IPS DF 4.7 (cell line): Measurements from ENCODE around the gene SUGP2.

Experiments used
- DNase-seq: peaks from one replicate; pipeline ENCODE4 v3.0.0-alpha.2; 2013; ENCODE audit warnings: low spot score; ENCODE audit errors: extremely low read depth

Gene SUGP2

GRCh38 chr19:19033426-19034203 lies at the start of gene SUGP2, which contains the start of gene ARMC6:
Gene SUGP2 (minus strand): TSS chr19:19033517. CDS start chr19:19031071, 2,446 bp downstream.
Gene ARMC6 (plus strand): TSS chr19:19033603. CDS start chr19:19034210, 607 bp downstream.
- DNase-seq = no peak

DNA sequence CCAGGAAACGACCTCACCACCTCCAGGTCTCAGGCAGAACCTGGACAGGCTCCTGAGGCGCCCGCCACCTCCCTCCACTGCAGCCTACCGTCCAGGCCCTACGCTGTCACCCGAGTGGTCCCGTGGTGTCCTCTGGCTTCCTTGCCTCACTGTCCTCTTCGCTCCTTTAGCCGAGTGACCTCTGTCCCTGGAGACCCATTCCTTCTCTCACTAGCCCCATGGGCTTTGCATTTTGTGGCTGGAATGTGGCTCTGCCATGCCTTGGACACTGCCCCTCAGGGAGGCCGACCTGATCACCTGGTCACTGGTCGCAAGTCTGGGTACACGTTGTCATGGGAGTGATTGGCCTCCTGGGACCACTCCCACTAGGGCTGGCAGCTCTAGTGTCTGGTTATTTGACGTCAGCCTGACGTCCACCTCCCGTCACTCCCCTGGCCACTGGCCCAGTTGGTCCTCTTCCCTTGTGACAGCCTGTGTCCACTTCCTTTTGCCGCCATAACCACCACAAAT lies 48.4 kb upstream of the SUGP2 start:
- no peak for DNase-seq

- no peak for DNase-seq
Measured at GRCh38 chr19:19079571-19079970, 46.3 kb upstream of the SUGP2 start.

GRCh38 chr19:19078801-19079200 lies 45.5 kb upstream of the SUGP2 start:
- no peak for DNase-seq

GRCh38 chr19:19077103-19077502 lies 43.8 kb upstream of the SUGP2 start:
- DNase-seq = no peak

- no peak for DNase-seq
Measured at GRCh38 chr19:19076476-19076875, 43.2 kb upstream of the SUGP2 start.

- no peak for DNase-seq
Measured at GRCh38 chr19:19075126-19075525, 41.8 kb upstream of the SUGP2 start.

DNA sequence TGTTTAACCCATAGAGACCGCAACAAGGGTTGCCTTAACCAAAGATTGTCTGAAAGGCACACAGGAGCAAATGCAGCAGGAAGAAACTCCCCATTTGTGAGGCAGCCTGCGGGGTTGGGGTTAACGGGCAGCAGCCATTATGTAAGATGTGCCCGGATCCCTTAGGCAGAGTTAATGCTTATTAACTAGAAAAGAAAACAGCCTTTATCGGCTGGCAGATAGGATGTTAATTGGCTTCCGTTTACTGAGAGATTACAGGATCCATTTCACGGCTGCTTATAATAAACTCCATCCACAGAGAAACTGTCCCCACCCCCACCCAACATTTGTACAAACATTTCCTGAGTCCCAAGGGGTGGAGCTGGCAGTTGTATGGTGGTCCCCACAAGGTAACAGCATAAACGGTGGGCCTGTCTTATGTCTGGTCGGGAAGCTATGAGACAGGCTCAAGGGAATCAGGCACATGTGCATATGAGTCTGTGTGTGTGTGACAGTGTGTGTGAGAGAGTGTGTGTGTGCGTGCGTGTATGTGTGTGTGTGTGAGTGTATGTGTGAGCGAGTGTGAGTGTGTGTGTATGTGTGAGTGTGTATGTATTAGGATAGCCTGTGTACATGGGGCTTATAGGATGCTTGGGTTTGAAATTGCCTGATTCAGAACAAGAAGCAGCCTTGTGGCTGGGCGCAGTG lies 41.0 kb upstream of the SUGP2 start:
- DNase-seq = no peak

- no peak for DNase-seq
Measured at GRCh38 chr19:19071897-19072296, 38.6 kb upstream of the SUGP2 start.

GRCh38 chr19:19068659-19069654 lies 35.6 kb upstream of the SUGP2 start:
- DNase-seq = no peak

DNA sequence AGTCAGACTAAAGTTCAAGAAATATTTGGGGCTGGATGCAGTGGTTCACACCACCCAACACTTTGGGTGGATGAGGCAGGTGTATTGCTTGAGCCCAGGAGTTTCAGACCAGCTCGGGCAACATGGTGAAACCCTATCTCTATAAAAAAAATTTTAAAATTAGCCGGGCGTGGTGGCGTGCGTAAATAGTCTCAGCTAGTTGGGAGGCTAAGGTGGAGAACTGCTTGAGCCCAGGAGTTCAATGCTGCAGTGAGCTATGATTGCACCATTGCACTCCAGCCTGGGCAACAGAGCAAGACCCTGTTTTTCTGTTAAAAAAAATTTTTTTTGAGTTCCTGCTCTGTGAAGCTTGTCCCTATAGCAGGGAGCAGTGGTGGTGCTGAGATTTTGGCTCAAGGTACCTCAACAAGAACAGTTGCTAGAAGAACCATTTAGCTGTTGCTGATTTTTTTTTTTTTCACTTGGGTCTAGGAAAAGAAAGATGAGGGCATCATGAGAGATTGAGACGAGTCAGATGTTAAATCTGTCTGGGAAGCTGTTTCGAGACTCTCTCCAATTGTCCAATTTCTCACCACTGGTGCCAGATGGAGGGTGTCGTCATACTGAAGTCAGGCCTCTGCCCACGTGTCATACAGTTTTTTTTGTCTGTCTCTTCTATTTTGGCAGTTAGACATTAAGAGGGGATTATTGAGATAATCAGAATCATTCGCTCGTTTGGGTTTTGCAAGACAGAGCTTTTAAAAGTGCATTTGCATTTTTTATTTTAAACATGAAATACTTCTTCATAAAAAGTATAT lies 34.2 kb upstream of the SUGP2 start:
- DNase-seq = no peak

DNA sequence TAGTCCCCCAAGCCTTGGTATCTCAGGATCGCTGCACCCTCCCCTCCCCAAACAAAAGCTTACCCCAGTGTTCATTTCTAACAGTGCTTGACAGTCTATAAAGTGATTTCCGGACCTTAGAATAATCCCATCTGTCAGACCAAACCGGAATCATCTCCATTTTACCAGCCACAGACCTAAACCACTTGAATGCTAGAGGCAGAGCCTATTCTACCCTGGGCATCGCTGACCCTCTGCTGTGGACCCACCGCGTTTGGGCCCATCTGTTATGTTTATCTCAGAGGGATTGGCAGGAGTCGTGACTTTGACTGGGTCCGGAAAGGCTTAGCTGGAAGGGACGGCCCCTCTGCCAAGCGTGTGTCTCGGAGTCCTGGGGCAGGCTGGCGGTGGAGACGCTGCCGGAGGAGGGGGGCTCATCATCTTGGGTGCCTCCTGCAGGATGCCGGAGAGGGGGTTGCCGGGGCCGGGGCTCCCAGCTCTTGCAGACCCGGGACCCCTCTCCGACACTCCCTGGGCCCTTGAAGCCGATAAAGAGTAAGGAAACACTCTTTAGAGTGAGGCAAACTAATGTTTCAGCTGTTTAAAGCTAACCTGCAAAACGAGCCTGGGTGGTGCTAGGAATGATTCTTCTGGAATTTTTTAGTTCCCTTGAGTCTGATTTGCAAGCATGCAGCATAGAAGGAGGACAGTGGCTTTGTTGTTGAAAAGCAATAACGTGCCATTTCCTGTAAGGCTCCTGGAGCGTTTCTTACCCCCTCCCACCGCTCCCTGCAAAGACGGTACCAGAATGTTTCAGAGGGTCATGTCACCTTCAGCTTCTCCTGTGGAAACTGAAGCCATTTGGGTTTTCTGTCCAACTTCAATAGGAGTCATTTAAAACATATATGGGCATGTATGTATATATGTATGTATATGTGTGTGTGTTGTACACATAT lies 31.8 kb upstream of the SUGP2 start:
- DNase-seq = no peak

GRCh38 chr19:19064098-19064722 lies 30.9 kb upstream of the SUGP2 start:
- DNase-seq = no peak

DNA sequence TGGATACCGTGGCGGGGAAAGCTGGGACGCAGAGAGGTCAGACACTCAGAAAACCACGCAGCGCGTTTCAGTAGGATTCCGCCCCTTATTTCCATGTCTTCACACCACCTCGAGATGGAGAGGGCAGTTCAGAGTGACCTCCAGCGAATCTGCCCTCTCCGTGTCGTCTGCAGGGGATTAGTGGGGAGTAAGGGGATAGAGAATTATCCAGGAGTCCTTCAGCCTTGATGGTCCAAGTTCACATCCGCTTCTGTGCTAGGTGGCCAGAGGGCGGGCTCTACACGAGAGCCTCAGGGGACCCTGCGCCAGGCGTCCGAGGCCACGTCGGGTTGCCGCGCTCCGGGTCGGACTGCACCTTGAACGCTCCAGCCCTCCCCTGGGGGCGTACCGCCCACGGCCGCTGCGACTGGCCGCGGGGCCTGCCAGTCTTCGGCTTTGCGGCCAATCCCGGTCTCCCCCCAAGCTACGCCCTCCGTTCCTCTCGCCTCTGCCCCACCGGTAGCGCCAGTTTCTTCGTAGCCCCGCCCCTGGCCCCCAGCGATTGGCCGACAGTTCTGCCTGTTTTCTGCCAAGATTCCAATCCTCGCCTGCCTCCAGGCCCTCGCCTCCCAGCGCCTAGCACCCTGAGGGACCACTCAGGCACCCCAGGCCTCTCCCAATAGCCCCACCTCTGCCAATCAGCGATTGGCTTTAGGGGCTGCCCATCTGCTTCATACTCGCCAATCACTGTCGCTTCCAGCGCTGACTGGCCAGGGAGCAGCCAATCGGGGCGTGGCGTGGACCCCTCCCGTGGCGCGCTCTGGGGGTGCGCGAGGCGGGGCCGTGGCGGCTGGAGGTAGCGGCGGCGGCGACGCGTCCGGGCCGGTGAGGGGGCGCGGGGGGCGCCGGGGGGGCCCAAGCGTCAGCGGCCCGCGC lies 30.1 kb upstream of the SUGP2 start, which contains the start of gene SLC25A42:
Gene SLC25A42 (plus strand): TSS at position 812 of the 915 bp plus-strand sequence. CDS start 32,131 bp downstream, outside the sequence.
- peak; percentile 96 for DNase-seq

- no peak for DNase-seq
Measured at GRCh38 chr19:19062454-19063182, 29.3 kb upstream of the SUGP2 start.

GRCh38 chr19:19061506-19061905 lies 28.2 kb upstream of the SUGP2 start:
- DNase-seq = no peak
